Activated effector memory CD4-positive, alpha-beta T cell treated with Interleukin-2 at 50 U/mL for 16 hours (primary cell): ENCODE data around the gene COX8A.
A peak's percentile ranks its signal among the peaks of the same experiment; 100 is the strongest.
"Not testable (repeated sequence)": the region's sequence is repeated elsewhere in the genome, so short reads cannot be mapped to it uniquely, and the experiment has no call there.

Source experiments
- DNase-seq: peaks from one replicate; pipeline ENCODE4 v3.0.0-alpha.2; 2020

The COX8A gene, protein sequence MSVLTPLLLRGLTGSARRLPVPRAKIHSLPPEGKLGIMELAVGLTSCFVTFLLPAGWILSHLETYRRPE

DNA sequence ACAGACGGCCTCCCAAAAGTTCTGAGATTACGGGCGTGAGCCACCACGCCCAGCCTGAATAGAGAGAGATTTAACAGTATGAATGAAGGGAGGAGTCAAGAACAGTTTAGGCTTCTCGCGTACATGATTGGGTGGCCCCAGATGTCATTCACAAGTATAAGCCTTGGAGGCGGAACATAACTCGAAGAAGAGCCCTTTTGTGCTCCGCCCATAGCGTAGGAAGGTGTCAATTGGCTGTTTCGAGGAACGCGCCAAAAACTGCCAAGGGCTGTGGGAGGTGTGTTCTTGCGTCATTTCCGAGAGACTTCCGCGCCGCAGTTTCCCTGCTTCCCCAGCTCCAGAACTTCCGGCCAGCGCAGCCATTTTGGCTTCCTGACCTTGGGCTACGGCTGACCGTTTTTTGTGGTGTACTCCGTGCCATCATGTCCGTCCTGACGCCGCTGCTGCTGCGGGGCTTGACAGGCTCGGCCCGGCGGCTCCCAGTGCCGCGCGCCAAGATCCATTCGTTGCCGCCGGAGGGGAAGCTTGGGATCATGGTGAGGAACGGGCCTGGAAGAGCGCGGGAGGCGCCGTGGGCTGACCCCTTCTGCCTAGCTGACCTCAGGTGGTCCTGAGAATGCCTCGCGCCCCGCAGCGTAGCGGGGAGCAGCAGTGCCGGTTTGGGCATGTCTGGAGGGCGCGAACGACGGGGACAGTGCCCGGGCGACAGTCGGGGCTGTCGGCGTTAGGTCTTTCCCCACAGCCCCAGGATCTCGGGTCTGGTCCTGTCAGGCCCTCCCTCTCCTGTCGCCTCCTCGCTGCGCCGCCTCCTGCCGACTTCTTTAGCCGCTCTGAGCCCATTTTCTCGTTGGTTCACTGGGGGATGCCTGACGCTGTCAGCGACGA lies at the start of gene COX8A:
TSS of gene COX8A (plus strand) at position 362 of the 885 bp plus-strand sequence. CDS start at position 423, 61 bp downstream.
- DNase-seq: peak; percentile 93

- DNase-seq: no peak
These were observed 44.8 kb upstream of the COX8A start for GRCh38 chr11:63929616-63930015.

DNA sequence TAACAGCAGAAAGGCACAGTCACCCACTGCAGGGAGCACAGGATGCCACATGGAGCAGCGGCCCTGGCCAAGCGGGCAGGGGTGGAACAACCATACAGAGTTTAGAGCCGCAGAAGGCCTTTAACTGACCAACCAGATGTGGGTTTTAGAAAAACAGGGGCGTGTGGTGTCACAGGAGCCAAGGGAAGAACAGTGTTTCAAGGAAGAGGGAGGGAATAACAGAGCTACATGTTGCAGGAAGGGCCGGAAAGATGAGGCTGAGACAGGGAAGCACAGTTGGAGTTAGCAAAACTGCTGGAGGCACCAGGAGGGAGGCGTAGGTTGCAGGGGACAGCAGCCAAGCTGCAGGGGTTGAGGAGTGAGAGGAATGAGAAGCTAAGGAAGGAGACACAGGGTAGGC lies 43.4 kb upstream of the COX8A start:
- DNase-seq: no peak

DNA sequence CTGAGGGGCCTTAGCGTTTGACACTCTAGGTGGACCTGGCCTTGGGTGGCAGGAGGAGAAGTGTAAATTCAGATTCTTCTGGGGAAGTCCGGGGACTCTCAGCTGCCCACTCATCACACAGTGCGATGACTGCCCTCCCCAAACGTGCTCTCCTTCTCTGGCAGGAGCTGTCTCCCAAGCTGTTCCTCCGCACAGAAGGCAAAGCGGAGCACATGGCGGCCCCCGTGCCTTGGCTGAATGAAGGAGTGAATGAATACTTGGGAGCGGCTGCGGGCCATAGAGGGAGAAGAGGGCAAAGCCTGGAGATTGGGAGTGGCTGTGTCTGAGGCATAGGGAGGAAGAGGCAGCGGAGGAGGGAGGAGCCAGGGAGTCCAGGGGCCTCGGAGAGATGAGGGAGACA lies 42.5 kb upstream of the COX8A start:
- no peak for DNase-seq

- DNase-seq: no peak
These were observed 41.0 kb upstream of the COX8A start for GRCh38 chr11:63933459-63933858.

GRCh38 chr11:63937713-63938478 lies 36.5 kb upstream of the COX8A start:
- no peak for DNase-seq

GRCh38 chr11:63938479-63939396 lies 35.7 kb upstream of the COX8A start, which contains the start of gene NAA40:
NAA40 (plus strand) TSS chr11:63939002; CDS start chr11:63939097, 95 bp downstream.
- peak; percentile 86 for DNase-seq

DNA sequence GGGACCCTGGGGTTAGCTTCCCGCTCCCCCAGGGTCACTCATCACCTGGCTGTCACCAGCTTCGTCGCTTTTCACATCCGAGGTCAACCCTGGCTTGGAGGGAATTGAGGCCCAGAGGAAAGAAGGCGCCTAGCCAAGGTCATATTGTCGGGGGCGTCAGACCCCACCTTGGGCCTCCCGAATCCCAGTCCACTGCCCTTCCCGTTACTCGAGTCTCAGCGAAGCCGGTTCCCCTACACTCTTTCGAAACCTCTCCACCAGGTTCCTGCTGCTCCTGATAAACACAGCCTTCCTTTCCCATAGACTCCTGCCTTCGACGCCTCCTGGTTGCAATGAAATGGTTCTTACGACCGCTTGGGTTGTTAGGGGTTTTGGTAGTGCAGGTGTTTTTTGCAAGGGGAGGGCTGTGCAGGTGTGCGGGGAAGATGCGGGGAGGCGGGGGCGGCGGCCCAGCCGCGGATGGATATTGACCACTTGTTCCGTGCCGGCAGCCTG lies 35.0 kb upstream of the COX8A start:
- DNase-seq: no peak

GRCh38 chr11:63940786-63941185 lies 33.6 kb upstream of the COX8A start:
- no peak for DNase-seq

DNA sequence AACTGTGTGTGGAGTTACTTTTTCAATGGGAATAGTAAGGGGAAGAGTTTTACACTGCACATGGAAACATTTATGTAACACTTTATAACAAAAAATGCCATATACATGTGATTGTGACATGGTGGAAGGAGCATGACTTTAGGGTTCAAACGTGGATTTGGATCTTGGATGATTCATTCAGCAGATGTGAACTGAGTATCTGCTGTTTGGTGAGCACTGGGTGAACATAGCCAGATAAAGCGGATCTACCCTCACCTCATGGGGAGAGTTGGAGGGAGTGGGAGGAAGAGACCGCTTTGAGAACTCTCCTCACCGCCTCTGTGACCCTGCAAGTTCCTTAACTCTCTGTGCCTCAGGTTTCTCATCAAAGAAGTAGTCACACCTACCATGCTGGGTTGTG lies 32.5 kb upstream of the COX8A start:
- DNase-seq: no peak

GRCh38 chr11:63942803-63943202 lies 31.6 kb upstream of the COX8A start:
- no peak for DNase-seq

- no peak for DNase-seq
These were observed 29.4 kb upstream of the COX8A start for GRCh38 chr11:63944987-63945386.

DNA sequence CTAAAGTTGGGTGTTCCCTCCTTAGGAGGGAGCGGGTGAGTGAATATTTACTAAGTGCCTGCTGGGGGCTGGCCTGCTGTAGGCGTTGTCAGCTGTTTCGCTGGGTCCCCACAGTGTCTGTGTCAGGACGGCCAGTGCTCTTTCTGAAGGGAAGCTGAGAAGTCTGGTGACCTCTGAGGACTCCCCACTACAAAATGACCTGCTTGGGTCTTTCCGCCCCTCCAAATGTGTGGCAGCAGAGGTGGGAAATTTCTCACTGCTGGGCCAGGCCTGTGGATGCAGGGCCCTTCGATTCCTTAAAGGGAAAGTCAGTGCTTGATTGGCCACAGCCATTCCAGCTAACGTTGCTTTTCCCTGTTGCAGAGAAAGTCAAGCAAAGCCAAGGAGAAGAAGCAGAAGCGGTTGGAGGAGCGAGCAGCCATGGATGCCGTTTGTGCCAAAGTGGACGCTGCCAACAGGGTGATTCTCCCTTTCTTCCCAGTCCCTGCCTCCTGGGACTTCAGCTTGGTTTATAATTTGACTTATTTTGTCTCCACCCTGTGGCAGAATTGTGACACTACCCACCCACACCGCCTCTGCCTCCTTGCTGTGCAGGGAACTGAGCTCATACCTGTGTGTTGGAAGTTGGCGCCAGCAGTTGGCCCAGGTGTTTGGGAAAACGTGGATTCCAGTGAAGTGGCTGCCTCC lies 28.8 kb upstream of the COX8A start:
- DNase-seq: peak; percentile 25

- peak; percentile 15 for DNase-seq
These were observed 22.5 kb upstream of the COX8A start for GRCh38 chr11:63951779-63952536.

- DNase-seq: no peak
These were observed 21.9 kb upstream of the COX8A start for GRCh38 chr11:63952570-63952969.

DNA sequence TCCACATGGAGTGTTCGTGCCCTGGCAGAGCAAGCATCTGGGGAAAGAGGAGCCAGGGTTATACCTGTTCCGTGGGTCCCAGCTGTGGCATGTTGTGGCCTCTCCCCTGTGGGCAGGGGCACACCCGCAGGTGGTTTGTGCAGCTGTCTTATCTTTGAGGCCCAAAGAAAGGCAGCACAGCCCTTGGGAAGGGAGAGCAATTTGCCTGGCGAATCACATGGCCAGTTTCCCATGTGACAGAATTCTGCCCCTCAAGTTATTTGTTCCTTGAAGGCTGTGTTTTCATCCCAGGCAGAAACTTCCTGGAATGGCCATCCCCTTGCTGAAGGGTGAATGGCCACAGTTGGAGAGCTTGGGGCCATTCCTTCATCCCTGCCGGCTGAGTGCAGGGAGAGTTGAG lies 16.4 kb upstream of the COX8A start:
- DNase-seq: no peak

GRCh38 chr11:63961608-63962412 lies 12.6 kb upstream of the COX8A start:
- DNase-seq: no peak

DNA sequence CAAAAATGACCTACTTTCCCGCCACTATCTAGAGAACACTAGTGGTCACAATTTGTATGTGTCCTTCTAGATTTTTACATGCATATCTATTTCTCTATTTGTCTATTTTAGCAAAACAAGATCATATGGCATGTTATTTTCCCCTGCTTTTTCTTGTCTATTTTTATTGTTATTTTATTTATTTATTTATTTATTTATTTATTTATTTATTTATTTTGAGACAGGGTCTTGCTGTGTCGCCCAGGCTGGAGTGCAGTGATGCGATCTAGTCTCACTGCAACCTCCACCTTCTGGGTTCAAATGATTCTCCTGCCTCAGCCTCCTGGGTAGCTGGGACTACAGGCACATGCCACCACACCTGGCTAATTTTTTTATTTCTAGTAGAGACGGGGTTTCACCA lies 10.5 kb upstream of the COX8A start:
- DNase-seq: not testable (repeated sequence)

GRCh38 chr11:63966444-63966843 lies 8.0 kb upstream of the COX8A start:
- DNase-seq: no peak

GRCh38 chr11:63969461-63969860 lies 5.0 kb upstream of the COX8A start:
- DNase-seq: no peak
